Forelimb muscle (tissue), 1 donor: ENCODE measurements around the gene DNAH5. TPM values are rescaled to one million over a fixed set of nuclear protein-coding genes. Genes with fewer than 3 reads are reported as not detected.

Experiments
- polyA plus RNA-seq: library from polyadenylated mRNA; unstranded; fragments of 120-200 nt; gene quantifications from one replicate; pipeline ENCODE4 v1.2.1, GENCODE V29; 2013; ENCODE audit not compliant: insufficient read length

Gene DNAH5
- polyA plus RNA-seq, 1 donor = 0.57 TPM

Other genes with a start within 250 kb of the DNAH5 start
- 168 TPM for gene TRIO, start 198.7 kb upstream of the DNAH5 start, polyA plus RNA-seq